ENCODE results near the gene RGS6. TPM values are rescaled to one million over a fixed set of nuclear protein-coding genes. Genes with fewer than 3 reads are reported as not detected.

The RGS6 gene
- total and polyA plus RNA-seq, 2 of the 4 experiments (the other 2 are of a cell fraction), result not detected

GRCh38 chr14:72177251-72177650 lies 245.0 kb downstream of the RGS6 start:
- no peak overlapping the region for H3K56ac ChIP-seq (ENCODE audit: extremely low read depth, insufficient read depth, low read length)
- no peak for DNase-seq
- H3K27me3 ChIP-seq (ENCODE audit: control insufficient read depth, insufficient read depth, low read length), result no peaks in the 10 kb centered on the region
- H3K4me1 ChIP-seq (ENCODE audit: control insufficient read depth, insufficient read depth, low read length), result no peaks in the 10 kb centered on the region
- H3K4ac ChIP-seq (ENCODE audit: low read depth, low read length), result no peak overlapping the region
- H2AK9ac ChIP-seq (replicated peaks; ENCODE audit: low read depth, low read length, poor library complexity), result no peak overlapping the region
- POLR2A ChIA-PET (ENCODE audit: unreplicated experiment), result no interaction called here
- H3K9me3 ChIP-seq (ENCODE audit: control insufficient read depth, insufficient read depth, low read length), result no peaks in the 10 kb centered on the region
- no peak overlapping the region for H2BK5ac ChIP-seq (ENCODE audit: low read depth, low read length, poor library complexity, severe bottlenecking)
- no peak overlapping the region for H4K91ac ChIP-seq (ENCODE audit: insufficient read depth, low read depth, low read length)
- no peak overlapping the region for H4K8ac ChIP-seq (ENCODE audit: low read depth in 2 of 2, low read length in 2 of 2)
- no peak overlapping the region for H2AK5ac ChIP-seq (ENCODE audit: low read depth, low read length)
- CTCF ChIA-PET, result no interaction called here
- no peak overlapping the region for H3K23ac ChIP-seq (ENCODE audit: low read depth, low read length)
- TF ChIP-seq RCOR1 (IDR thresholded peaks at IDR 0.05; ENCODE audit: insufficient replicate concordance, low read length) (no peak), FOS (IDR thresholded peaks at IDR 0.05; ENCODE audit: low read depth, low read length) (no peak), BHLHE40 (IDR thresholded peaks at IDR 0.05; ENCODE audit: low read depth, low read length) (no peak), SMC3 (IDR thresholded peaks at IDR 0.05; ENCODE audit: low read depth, low read length) (no peak), CEBPB (IDR thresholded peaks at IDR 0.05; ENCODE audit: low read depth, low read length) (no peak), CTCF (conservative IDR thresholded peaks at IDR 0.05; ENCODE audit: low read depth, low read length) (no peak)
- BruUV-seq (replicated peaks), result no TSS peak
- in situ Hi-C loops (cut with MboI; ENCODE audit: low sequenced_read_pairs) (no loop called here), intact Hi-C loops (cut with micrococcal nuclease) (no loop called here), dilution Hi-C loops (cut with HindIII; ENCODE audit: low sequenced_read_pairs, unreplicated experiment) (no loop called here)
- no peaks in the 10 kb centered on the region for H3K36me3 ChIP-seq (ENCODE audit: control insufficient read depth, insufficient read depth, low read length)
- H3K27ac ChIP-seq (ENCODE audit: insufficient read depth, low read length), result no peak overlapping the region
- H3K9me1 ChIP-seq (ENCODE audit: insufficient read depth, low read length), result no peaks in the 10 kb centered on the region
- no peak overlapping the region for H3K4me2 ChIP-seq (ENCODE audit: low read depth, low read length)
- H2BK15ac ChIP-seq (ENCODE audit: low read depth, low read length), result no peak overlapping the region
- no peak overlapping the region for H2BK20ac ChIP-seq (ENCODE audit: low read depth, low read length)
- H2BK120ac ChIP-seq (ENCODE audit: low read depth, low read length), result no peak overlapping the region
- H4K5ac ChIP-seq (ENCODE audit: low read depth, low read length), result no peak overlapping the region
- H3K9ac ChIP-seq (ENCODE audit: low read depth, low read length), result no peak overlapping the region
- no peak overlapping the region for H3K4me3 ChIP-seq (ENCODE audit: insufficient read depth, low read depth, low read length)
- no peak overlapping the region for H3K18ac ChIP-seq (ENCODE audit: low read depth, low read length)
- no peak overlapping the region for H3K14ac ChIP-seq (replicated peaks; ENCODE audit: low read depth, low read length)
- no peak for ATAC-seq (ENCODE audit: low read depth)
- no CpG with 5 or more reads among the region's 1 CpG for WGBS, 2 experiments (ENCODE audit: extremely low coverage in 2 of 2, insufficient read length in 1 of 2)
- H2AFZ ChIP-seq (replicated peaks; ENCODE audit: low read length, poor library complexity), result no peak overlapping the region
- no peaks in the 10 kb centered on the region for H3K79me1 ChIP-seq (ENCODE audit: low read depth in 1 of 2, low read length in 2 of 2)
- no peaks in the 10 kb centered on the region for H4K20me1 ChIP-seq (ENCODE audit: insufficient read depth, low read length)
